GM21576 (cell line): ENCODE data around the gene LCP1.

Source experiments
- ATAC-seq: cut with Tn5 transposase; IDR thresholded peaks from one replicate; pipeline ENCODE4 v1.9.1; 2021; ENCODE audit warnings: mild to moderate bottlenecking, moderate library complexity; ENCODE audit not compliant: unreplicated experiment

The LCP1 gene

GRCh38 chr13:46183018-46183946 lies 1.3 kb upstream of the LCP1 start:
- ATAC-seq: no peak

DNA sequence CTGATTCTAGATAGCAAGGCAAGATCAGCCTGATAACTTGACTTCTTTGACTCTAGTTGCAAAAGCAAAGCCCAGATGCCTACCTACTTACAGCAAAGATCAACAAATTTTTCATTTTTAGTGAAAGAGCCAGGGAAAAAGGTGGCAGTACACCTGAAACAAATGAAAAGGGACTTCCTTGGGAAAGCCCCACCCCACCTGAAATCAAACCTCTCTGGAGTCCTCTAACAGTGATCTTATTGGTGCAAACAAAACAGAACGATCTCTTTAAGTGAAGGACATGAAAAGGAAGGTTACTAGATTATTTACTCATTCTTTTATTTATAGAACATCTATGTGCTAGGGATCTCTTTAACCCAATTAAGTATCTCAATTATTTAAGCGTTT lies 507 bp upstream of the LCP1 start:
- ATAC-seq: no peak

GRCh38 chr13:46181377-46181839 lies 569 bp downstream of the LCP1 start:
- no peak for ATAC-seq

DNA sequence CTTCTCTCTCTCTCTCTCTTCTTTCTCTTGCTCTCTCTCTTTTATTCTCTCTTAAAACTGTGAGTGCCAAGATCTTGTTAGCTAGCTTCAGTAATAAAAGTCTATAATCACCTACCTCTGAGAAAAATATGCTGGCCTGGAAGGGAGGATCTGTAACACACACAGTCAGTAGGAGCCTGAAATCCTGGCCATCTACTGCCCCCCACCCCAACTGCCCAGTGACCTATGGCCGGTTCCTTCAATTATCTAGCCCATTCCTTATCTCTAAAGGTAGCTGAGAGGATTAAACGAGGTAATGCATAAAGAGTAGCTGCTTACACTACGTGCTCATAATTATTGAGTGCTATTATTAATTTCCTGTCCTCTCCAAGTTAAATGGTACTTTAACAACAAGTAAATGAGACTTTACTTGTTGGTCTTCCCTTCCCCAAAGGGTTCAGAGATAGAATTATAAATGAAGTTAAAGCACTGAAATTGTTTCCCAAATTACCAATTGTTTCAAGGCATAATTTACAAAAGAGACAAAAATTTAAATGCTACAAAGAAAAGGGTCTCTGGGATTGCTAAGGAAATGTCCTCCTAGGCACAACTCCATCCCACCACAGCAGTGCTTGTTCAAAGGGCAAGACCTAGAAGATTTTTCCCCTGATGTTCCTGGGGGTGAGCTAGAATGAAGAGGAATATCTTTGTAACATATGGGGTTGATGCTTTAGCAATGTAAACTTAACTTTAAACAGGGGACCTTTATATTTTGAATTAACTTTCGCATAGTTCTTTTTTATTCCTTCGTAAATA lies 1.8 kb downstream of the LCP1 start:
- ATAC-seq: no peak

DNA sequence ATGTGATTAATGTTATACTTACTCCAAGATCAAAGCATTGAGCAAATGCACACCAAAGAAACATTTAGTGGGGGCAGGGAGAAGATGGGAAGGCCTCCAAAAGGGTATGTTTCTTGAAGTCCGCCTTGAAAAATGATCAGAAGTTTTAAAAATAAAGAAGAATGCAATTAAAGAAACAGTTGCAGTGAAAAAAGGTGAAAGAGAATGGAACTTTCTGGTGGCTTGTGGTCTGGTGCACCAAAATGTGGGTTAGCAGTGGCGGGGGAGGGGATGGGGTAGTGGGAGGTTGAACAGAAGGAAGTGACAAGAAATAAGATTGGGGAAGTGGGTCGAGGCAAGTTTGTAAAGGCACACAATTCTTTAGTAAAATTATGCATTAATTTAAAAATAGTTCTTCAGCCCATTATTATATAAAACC lies 2.5 kb downstream of the LCP1 start:
- ATAC-seq: no peak

DNA sequence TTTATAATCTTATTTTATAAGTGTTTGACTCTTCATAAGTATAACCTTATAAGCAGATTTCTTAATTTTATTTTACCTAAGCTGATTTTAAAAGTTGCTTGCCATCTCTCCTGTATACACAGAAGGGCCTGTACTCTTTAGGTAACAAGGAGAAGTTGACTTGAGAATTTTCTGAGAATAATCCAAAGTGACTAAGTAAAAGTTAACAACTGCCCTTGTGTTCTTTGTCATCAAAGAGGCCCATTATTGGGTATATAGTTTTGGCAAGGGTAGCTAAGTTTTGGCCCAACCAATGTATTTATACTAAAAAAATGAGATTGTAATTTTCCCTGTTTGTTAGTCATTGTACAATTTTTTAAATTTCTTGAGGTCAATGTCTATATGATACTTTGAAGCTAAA lies 3.2 kb downstream of the LCP1 start:
- no peak for ATAC-seq

GRCh38 chr13:46178143-46178542 lies 3.8 kb downstream of the LCP1 start:
- no peak for ATAC-seq

- ATAC-seq: peak; percentile 46
Observed at GRCh38 chr13:46176756-46177155, 5.2 kb downstream of the LCP1 start.

- no peak for ATAC-seq
Observed at GRCh38 chr13:46173656-46174055, 8.3 kb downstream of the LCP1 start.

GRCh38 chr13:46172531-46172991 lies 9.4 kb downstream of the LCP1 start:
- ATAC-seq: no peak

GRCh38 chr13:46171739-46172138 lies 10.2 kb downstream of the LCP1 start:
- no peak for ATAC-seq

GRCh38 chr13:46171217-46171616 lies 10.8 kb downstream of the LCP1 start:
- ATAC-seq: no peak

DNA sequence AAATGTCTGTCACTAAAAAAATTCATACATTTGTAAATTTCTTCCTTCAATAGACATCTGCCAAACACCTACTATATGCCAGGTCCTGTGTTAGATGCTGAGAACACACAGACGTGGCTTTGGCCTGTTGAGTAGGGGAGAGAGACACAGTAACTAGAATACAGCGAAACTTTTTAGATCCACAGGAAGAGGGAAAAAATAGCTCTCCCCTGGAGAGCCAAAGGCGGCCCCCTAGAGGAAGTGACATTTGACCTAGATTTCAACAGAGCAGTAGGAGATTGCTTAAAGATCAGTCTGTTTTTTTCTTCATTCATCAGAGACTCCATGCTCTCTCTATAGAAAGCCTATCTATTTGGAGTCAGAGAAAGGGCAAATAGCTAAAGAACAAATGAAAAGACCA lies 11.3 kb downstream of the LCP1 start:
- no peak for ATAC-seq

GRCh38 chr13:46170268-46170667 lies 11.7 kb downstream of the LCP1 start:
- ATAC-seq: no peak

DNA sequence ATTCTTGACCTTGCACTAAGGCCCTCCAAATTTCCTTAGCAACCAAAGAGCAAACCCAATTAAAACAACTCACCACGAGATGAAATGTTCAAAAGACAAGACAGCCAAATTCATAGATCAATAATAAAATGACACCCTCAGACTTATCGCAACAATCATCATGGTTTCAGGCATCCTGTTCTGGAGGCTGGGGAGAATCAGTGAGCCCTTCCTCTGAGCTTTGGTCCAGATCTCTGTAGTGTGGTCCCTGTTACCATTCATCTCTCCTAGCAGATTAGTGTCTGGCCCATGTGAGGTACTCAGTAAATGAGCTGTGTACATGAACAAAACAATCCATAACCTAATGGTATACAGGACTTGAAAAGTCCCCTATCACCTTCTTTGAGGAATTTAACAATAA lies 12.2 kb downstream of the LCP1 start:
- ATAC-seq: no peak

DNA sequence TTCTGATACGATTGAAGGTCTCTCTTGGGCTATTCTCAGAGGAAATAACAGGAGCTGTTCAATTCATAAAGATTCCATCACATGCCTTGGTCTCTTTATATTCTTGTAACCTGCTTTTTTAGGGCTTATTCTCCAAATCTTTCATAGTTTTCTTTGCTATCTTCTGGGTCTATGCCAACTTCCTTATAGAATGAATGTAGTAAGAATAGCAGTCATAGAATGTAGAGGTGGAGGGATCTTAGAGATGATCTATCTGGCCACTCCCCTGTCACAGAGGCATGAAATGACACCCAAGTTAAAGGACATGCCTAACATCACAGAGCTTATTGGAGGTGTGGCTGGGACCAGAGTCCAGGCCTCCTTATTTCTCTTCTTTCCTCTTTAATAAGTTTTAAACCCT lies 13.2 kb downstream of the LCP1 start:
- ATAC-seq: no peak

GRCh38 chr13:46168341-46168740 lies 13.6 kb downstream of the LCP1 start:
- peak; percentile 30 for ATAC-seq

GRCh38 chr13:46166947-46167610 lies 14.9 kb downstream of the LCP1 start:
- no peak for ATAC-seq

GRCh38 chr13:46166224-46166584 lies 15.8 kb downstream of the LCP1 start:
- ATAC-seq: no peak

- ATAC-seq: peak; percentile 48
Observed at GRCh38 chr13:46165485-46166223, 16.3 kb downstream of the LCP1 start.

- ATAC-seq: no peak
Observed at GRCh38 chr13:46164661-46165060, 17.3 kb downstream of the LCP1 start.
